IPS-15b (cell line): ENCODE results near the gene IP6K1.
A peak's percentile ranks its signal among the peaks of the same experiment; 100 is the strongest.
"Not testable (repeated sequence)": the region's sequence is repeated elsewhere in the genome, so short reads cannot be mapped to it uniquely, and the experiment has no call there.

ENCODE experiments used
- H3K27me3 ChIP-seq: one replicate; pipeline ENCODE4 v1.6.1; 2013; ENCODE audit warnings: low read length; ENCODE audit not compliant: control insufficient read depth, insufficient read depth
- H3K36me3 ChIP-seq: one replicate; pipeline ENCODE4 v1.6.1; 2013; ENCODE audit warnings: low read length; ENCODE audit not compliant: control insufficient read depth, insufficient read depth
- H3K4me1 ChIP-seq: one replicate; pipeline ENCODE4 v1.6.1; 2013; ENCODE audit warnings: mild to moderate bottlenecking, low read length; ENCODE audit not compliant: control insufficient read depth, insufficient read depth
- H3K4me3 ChIP-seq: one replicate; pipeline ENCODE4 v1.5.1; 2013; ENCODE audit warnings: low read depth, low read length
- H3K9ac ChIP-seq: one replicate; pipeline ENCODE4 v1.6.1; 2013; ENCODE audit warnings: low read depth, mild to moderate bottlenecking, low read length
- H3K9me3 ChIP-seq: one replicate; pipeline ENCODE4 v1.6.1; 2013; ENCODE audit warnings: mild to moderate bottlenecking, low read length; ENCODE audit not compliant: control insufficient read depth, insufficient read depth

The IP6K1 gene

DNA sequence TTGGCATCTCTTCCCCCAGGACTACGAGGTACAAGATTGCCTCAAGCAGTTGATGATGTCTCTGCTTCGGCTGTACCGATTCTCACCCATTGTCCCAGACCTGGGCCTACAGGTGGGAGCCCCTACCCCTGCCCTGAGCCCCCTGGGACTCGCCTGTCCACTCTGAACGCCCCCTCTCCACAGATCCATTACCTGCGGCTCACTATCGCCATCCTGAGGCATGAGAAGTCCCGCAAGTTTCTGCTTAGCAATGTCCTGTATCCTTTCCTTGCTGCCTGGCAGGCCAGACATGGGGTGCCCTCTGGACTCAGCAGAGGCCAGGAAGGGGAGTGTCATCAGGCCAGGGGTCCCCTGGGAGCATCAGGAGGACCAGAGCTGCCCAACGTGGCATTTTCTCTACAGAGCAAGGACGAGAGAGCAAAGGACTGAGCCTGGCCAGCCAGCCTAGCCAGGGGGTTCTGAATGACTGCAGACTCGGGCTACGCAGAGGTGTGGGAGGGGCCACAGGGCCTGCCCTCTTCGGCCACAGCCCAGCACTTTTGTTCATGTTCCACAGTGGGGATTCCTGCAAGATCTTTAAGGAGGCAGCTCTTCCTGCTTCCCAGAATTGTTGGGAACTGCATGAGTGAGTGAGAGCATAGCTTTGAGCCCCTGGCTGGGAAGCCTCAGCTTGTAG is 85.8 kb downstream of the IP6K1 start:
- Histone ChIP-seq H3K27me3 (no peaks in the 10 kb centered on the region), H3K36me3 (peaks cover 30% of the 10 kb centered on the region), H3K9me3 (no peaks in the 10 kb centered on the region), H3K4me3 (no peak overlapping the region), H3K9ac (peak overlapping the region; percentile 26), H3K4me1 (no peaks in the 10 kb centered on the region)

DNA sequence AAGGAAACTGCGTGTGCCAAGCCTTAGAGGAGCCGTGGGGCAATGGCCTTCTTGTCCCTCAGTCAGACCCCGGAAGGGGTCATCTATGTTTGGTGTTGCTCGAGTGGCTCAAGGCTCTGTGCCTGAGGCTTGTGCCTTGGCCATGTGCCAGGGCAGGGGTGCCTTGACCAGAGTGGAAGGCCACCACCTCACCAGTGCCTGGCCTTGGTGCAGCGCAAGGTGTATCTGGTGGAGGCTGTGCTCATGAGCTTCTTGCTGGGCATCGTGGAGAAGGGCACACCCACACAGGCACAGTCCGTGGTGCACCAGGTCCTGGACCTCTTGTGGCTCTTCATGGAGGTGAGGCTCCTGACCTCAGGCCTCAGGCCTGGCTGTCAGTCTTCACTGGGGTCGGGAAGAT is 86.3 kb downstream of the IP6K1 start:
- Histone ChIP-seq H3K36me3 (peaks cover 29% of the 10 kb centered on the region), H3K4me1 (no peaks in the 10 kb centered on the region), H3K27me3 (no peaks in the 10 kb centered on the region), H3K4me3 (no peak overlapping the region), H3K9me3 (no peaks in the 10 kb centered on the region), H3K9ac (no peak overlapping the region)

DNA sequence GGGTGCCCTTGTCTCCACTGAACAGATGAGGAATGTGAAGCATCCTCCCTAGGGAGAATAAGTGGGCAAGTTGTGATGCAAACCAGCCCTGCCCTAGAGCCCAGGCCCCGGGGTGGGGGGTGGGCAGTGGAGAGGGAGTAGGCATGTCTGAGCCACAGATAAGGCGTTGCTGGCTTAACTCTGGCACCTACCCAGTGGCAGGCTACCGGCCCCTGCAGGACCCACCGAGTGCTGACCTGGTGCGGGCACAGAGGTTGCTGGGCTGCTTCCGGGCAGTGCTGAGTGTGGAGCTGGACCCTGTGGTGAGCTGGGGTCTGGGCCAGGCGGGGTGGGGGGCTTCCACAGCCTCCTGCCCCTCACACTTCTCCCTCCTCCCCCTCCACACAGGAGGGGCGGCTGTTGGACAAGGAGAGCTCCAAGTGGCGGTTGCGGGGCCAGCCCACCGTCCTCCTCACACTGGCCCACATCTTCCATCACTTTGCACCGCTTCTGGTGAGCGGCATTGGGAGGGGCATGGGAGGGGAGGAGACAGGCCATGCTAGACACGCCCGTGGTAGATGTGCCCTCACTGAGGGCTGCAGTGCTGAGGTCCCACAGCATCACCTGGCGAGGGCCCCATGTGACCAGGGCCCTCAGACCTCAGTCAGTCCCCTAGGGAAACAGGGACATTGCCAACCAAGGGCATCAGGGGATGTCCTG is 86.9 kb downstream of the IP6K1 start:
- Histone ChIP-seq H3K4me3 (no peak overlapping the region), H3K9ac (no peak overlapping the region), H3K36me3 (peaks cover 23% of the 10 kb centered on the region), H3K9me3 (no peaks in the 10 kb centered on the region), H3K27me3 (no peaks in the 10 kb centered on the region), H3K4me1 (no peaks in the 10 kb centered on the region)

DNA sequence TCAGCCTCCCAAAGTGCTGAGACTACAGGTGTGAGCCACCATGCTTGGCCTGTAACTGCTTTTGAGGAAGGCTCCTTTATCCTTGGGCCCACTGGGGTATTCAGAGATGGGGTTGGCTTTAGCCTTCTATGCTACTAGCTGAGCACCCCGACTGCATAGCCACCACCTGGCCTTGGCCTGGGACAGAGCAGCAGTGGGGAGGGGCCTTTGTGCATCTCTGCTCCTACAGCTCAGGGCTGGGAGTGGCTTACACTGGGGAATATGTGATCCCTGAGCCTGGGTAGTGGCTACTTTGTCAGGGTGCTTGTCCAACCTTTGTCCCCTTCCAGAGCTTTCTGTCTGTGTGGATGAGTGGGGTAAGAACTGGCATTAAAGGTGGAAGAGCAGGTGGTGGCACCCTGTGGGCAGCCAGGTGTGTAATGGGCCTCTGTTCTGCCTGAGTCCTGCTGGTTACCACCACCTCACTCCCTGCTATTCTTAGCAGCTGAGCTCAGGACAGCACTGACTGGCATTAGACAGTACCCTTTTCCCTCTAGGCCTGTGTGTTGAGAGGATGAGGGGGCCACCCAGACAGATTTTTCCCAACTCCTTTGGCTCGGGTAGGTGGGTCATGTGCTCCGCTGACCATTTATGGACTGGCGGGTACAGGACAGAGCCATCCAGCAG is 90.9 kb downstream of the IP6K1 start:
- not testable (repeated sequence) for H3K9me3 ChIP-seq, H3K36me3 ChIP-seq, H3K27me3 ChIP-seq, H3K4me3 ChIP-seq, H3K9ac ChIP-seq, H3K4me1 ChIP-seq

DNA sequence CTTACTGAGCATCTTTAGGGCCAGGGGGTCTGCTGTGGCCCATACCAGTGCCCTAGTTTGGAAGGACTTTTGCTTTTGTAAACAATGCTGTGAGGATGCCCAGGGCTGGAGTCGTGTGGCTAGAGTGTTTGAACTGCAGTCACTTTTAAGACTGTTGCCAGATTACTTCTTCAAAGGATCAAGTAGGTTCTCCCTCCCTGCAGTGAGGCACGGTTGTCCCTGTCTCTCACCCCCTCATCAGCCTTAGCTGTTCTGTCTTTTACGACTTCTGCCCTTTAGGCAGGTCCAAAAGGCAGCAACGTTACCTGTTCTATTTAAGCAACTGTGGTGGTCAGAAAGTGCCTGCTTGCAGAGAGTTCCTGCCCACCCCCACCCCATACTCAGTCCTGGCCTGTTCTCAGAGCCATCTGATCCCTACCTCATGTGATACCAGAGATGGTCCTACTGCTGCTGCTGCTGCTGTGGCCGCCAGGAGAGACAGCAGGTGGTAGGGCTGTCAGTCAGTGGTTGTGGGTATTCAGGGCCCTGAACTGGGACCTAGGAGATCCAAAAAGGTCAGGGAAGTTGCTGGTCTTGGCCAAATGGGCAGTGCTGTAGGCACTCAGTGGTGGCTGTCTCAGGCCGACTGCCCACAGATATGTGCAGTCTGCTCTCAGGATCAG is 91.8 kb downstream of the IP6K1 start:
- not testable (repeated sequence) for H3K9me3 ChIP-seq, H3K9ac ChIP-seq, H3K4me3 ChIP-seq, H3K4me1 ChIP-seq, H3K27me3 ChIP-seq, H3K36me3 ChIP-seq

DNA sequence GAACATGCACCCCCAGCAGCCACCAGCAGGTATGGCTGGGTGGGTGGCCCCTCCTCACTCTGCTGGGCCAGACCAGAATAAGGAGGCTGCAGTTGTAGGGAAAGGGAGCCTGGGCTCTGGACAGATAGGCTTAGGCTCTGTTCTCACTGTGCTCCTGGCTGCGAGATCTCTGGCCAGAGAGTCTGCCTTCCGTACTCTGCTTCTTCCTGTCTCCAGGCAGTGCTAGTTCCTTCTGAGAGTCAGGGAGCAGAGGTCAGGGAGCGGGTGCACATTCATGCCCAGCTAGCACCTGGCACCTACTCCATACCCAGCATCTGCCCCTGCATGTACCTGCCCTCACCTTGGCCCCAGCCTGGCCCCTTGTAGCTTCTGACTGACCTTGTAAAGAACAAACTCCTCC is 94.9 kb downstream of the IP6K1 start:
- not testable (repeated sequence) for H3K4me3 ChIP-seq, H3K9me3 ChIP-seq, H3K4me1 ChIP-seq, H3K36me3 ChIP-seq, H3K9ac ChIP-seq, H3K27me3 ChIP-seq

DNA sequence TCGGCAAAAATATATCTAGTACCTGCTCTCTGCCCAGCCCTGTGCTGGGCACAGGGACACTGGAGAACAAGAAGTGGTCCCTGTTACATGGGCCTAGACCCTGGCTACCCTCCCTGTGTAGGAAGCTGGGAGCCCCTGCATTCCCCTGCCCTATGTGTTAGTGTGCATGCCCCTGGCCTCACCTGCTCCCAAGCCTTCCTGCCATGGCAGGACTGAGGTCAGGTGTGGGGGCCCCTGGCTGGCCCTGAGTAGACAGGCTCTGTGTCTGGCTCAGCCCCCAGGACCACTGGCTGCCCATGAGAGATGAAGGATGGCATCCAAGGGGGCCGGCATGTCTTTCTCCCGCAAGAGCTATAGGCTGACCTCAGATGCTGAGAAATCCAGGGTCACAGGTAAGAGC is 95.5 kb downstream of the IP6K1 start:
- H3K9ac ChIP-seq, H3K36me3 ChIP-seq, H3K4me1 ChIP-seq, H3K4me3 ChIP-seq, H3K27me3 ChIP-seq, H3K9me3 ChIP-seq: not testable (repeated sequence)

DNA sequence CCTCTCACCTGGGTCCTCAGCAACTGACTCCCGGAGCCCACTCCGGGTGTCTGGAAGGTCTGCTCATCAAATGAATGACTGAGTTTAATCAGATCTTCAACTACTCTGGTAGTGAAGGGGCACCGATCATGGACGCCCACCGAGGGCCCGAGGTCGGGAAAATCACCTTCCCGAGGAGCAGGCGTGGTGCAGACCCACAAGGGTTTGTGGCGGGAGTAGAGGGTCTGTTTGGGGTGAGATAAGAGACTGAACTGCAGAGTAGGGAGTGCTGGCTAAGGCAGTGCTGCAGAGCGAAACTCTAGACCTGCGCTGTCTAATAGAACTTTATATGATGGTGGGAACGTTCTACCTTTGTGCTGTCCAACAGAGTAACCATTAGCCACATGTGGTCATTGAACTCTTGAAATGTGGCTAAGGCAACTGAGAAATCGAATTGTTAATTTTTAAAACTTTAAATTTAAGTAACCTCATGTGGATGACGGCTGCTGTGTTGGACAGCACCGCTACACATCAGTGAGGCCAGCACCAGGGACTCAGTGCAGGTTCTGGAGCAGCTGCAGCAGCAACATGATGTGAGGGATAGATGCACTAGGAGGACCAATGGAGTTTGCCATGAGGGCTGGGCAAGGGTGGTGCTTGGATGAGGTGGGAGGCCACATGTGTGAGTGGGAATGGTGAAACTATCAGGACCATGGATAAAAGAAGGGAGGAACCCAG is 96.3 kb downstream of the IP6K1 start:
- not testable (repeated sequence) for H3K36me3 ChIP-seq
- H3K4me3 ChIP-seq = peak overlapping the region; percentile 82

DNA sequence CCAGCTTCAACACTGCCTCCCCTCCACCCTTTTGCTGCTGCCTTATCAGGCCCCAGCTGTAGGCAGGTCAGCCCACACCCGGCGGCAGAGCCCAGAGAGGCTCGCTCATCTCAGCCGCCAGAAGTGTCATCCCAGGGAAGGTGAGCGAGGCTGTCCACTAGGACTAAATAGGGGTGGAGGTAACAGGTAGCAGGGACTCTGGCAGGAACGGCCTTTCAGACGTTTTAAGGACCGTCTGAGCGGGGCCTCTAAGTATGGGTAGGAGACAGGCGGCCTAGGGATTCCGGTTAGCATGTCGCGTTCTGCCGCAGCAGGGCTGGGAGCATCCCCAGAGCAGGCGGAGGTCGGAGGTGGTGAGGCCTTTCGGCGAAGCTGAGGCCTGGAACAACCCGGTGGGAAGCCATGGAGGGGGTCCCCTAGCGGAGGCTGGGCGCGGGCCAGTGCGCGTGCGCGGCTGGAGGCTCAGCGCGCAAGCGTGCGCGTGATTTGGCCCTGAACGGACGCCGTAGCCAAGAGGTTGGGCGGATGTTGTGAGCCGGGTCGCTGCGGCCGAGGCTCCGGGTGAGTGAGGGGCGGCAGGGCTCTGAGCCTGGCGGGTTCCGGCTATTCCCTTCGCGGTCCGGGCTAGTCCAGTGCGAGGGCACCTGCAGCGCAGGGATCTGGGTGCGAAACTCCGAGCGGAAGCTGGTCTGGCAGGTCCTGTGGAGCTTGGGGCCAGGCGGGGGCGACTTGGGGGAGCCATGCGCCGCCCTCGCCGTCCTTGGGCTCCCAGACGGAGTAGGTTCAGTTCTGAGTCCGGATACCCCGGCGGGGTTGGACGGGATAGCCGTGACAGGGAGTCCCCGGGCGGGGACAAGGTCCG is 97.1 kb downstream of the IP6K1 start, which contains the start of the genes MST1 and RNF123:
Gene MST1 (minus strand): TSS at position 429 of the 862 bp plus-strand sequence. CDS start 783 bp downstream, outside the sequence.
Gene RNF123 (plus strand): TSS at position 512 of the 862 bp plus-strand sequence. CDS start 1,609 bp downstream, outside the sequence.
- Histone ChIP-seq H3K9ac (peak within 1 kb of the TSS; percentile 60), H3K9me3 (no peaks in the 10 kb centered on the region), H3K4me3 (peak within 1 kb of the TSS; percentile 82)

More for the DNA sequence above, 96.3 kb downstream of the IP6K1 start:
- not testable (repeated sequence) for H3K4me1 ChIP-seq, H3K9me3 ChIP-seq, H3K27me3 ChIP-seq
- H3K9ac ChIP-seq = peak overlapping the region; percentile 60

DNA sequence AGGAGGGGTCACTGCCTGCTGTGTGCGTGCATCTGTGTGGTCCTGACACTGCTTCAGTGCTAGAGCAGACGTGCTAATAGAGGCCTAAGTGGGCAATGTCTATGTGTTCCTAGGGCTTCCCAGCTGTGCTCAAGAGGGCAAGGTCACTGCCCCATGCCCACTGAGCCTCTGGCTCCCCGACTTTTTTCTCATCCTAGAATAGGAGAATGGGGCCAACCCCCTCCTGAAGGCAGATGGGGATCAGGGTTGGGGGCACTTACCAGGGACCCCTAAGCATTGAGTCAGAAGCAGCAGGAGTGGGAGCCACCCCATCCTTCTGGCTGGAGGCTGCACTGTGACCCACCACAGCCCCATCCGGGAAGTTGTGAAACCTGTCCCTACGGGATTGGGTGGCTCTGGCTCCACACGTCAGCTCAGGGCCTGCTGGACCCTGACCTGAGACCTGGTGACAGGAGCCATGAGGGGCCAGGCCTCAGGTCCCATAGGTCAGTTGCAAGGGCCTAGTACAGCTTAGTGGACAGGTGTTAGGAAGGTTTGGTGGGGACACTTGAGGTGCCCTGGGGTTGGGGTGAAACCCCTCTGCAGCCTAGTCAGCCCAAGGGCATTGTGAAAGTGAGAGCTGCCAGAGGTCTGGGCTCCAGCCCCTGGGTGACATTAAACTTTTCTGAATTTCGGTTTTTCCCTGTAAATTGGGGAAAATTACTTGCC is 97.8 kb downstream of the IP6K1 start:
- H3K27me3 ChIP-seq, H3K9me3 ChIP-seq, H3K4me1 ChIP-seq: not testable (repeated sequence)
- peak overlapping the region; percentile 82 for H3K4me3 ChIP-seq
- H3K9ac ChIP-seq = peak overlapping the region; percentile 60
- H3K36me3 ChIP-seq = peaks cover 11% of the 10 kb centered on the region

More for the DNA sequence above, 97.1 kb downstream of the IP6K1 start, which contains the start of the genes MST1 and RNF123:
- Histone ChIP-seq H3K27me3 (no peaks in the 10 kb centered on the region), H3K4me1 (peaks cover 3% of the 10 kb centered on the region), H3K36me3 (peaks cover 4% of the 10 kb centered on the region)
